ENCODE data around the gene MYCBPAP. TPM values are rescaled to one million over a fixed set of nuclear protein-coding genes. Genes with fewer than 3 reads are reported as not detected.
A peak's percentile ranks its signal among the peaks of the same experiment; 100 is the strongest.

MYCBPAP gene, protein sequence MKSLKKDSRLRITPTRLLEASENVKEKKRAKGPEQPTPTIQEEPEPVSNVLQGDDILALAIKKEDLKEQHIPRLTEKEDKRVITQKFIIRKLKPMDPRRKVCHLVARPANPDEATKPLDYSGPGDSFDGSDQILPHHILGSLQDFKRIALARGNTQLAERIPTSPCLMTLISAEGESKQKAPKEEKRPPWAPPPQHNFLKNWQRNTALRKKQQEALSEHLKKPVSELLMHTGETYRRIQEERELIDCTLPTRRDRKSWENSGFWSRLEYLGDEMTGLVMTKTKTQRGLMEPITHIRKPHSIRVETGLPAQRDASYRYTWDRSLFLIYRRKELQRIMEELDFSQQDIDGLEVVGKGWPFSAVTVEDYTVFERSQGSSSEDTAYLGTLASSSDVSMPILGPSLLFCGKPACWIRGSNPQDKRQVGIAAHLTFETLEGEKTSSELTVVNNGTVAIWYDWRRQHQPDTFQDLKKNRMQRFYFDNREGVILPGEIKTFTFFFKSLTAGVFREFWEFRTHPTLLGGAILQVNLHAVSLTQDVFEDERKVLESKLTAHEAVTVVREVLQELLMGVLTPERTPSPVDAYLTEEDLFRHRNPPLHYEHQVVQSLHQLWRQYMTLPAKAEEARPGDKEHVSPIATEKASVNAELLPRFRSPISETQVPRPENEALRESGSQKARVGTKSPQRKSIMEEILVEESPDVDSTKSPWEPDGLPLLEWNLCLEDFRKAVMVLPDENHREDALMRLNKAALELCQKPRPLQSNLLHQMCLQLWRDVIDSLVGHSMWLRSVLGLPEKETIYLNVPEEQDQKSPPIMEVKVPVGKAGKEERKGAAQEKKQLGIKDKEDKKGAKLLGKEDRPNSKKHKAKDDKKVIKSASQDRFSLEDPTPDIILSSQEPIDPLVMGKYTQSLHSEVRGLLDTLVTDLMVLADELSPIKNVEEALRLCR
- polyA plus RNA-seq (2011; rRNA removed) = 2.5 and 4.1 TPM in 2 replicates
- polyA plus RNA-seq (2012; cell fraction: cytosol; rRNA removed) = 0.59 and 0.89 TPM in 2 replicates
- polyA plus RNA-seq (2012; cell fraction: nucleus; rRNA removed) = 3.0 and 3.7 TPM in 2 replicates
- 0.93 to 2.1 TPM (median 1.2 TPM) in 3 replicates for polyA plus RNA-seq (2017; fragmentation: RNase III; extraction: RNeasy Plus Mini Kit Qiagen cat#74134 plus additional on column Dnase treatment)
- 3.2 and 3.9 TPM in 2 replicates for polyA minus RNA-seq (2011; rRNA and poly(A)+ RNA removed)

DNA sequence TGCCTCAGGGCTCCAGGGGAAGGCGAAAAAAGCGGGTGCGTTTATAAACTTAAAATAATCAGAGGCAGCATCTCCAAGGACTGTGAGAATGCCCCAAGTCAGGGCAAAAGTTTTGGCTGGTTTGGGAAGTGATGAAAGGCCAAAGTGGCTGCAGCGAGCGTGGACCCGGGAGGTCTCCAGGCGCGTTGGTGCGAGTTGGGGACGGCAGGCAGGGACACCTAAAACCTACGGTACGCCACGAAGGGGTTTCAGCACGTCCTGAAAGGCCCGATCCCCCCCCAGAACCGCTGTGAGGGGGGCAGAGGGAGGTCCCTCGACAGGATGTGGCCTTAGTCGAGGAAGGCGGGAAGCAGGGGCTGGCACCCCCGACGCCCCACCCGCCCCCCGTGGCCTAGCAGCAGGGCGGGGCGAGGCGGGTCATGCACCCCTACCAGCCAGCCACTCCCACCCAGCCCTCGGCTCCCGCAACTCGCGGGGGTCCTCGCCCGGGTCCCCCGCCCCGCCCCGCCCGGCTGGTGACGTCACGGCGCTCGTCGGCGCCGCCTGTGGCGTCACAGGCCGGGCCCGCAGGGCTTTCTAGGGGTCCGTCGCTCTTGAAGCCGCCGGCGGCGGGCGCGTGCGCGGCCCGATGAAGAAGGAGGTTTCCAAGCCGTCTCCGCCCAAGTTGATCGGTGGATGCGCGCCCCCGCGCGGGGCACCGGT lies at the start of gene MYCBPAP:
Gene MYCBPAP, plus strand, starts transcription at position 569 of the 702 bp plus-strand sequence. CDS start 236 bp downstream, outside the sequence.
- 47% methylated on average over 27 of the region's 66 CpGs for WGBS (ENCODE audit: missing lambda C conversion rate)
- peaks cover 16% of the 10 kb centered on the region; the same call in 2 of the 3 replicates for H3K4me1 ChIP-seq
- ATAC-seq = peak; percentile 76 to 85
- DNase-seq (ENCODE audit: low read depth in 1 of 2, low spot score in 1 of 2) = peak; percentile 81 to 83
- FAIRE-seq = no peak
- POLR2A ChIA-PET = no interaction called here
- peak within 1 kb of the TSS; percentile 77 to 89 for H3K27ac ChIP-seq
- no peaks in the 10 kb centered on the region for H3K9me3 ChIP-seq
- peak within 1 kb of the TSS; percentile 90 for H3K4me2 ChIP-seq
- CTCF ChIA-PET = interaction anchor here (0.8 to 10.1 kb wide), 6 partner anchors 8 to 142 kb away, joined by 3 to 119 read pairs (median 8); partner anchors contain the start of gene RSAD1
- peak within 1 kb of the TSS; percentile 54 for H3K4me3 ChIP-seq
- TF ChIP-seq BHLHE40 (IDR thresholded peaks at IDR 0.05; ENCODE audit: low read depth, low read length) = no peak
- peak in 1 of 2 experiments; percentile 55; a peak in 1 of 5 replicates for TF ChIP-seq JUN (IDR thresholded peaks at IDR 0.05)
- no peak for TF ChIP-seq RFX5 (IDR thresholded peaks at IDR 0.05)
- TF ChIP-seq, protein P1, sequence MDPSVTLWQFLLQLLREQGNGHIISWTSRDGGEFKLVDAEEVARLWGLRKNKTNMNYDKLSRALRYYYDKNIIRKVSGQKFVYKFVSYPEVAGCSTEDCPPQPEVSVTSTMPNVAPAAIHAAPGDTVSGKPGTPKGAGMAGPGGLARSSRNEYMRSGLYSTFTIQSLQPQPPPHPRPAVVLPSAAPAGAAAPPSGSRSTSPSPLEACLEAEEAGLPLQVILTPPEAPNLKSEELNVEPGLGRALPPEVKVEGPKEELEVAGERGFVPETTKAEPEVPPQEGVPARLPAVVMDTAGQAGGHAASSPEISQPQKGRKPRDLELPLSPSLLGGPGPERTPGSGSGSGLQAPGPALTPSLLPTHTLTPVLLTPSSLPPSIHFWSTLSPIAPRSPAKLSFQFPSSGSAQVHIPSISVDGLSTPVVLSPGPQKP (IDR thresholded peaks at IDR 0.05; ENCODE audit: low read depth, low read length) = no peak
- no peak for TF ChIP-seq ZNF302 (CRISPR knock-in tag; IDR thresholded peaks at IDR 0.05)
- TF ChIP-seq SMC3 (IDR thresholded peaks at IDR 0.05) = 0 out of 3 replicates have a peak, but pooled peaks have one; percentile 24
- no peak for TF ChIP-seq MAFK (IDR thresholded peaks at IDR 0.05; ENCODE audit: partially characterized antibody)
- no peak for TF ChIP-seq EHMT2 (IDR thresholded peaks at IDR 0.05; ENCODE audit: low read depth)
- TF ChIP-seq, protein P2, sequence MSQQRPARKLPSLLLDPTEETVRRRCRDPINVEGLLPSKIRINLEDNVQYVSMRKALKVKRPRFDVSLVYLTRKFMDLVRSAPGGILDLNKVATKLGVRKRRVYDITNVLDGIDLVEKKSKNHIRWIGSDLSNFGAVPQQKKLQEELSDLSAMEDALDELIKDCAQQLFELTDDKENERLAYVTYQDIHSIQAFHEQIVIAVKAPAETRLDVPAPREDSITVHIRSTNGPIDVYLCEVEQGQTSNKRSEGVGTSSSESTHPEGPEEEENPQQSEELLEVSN (IDR thresholded peaks at IDR 0.05; ENCODE audit: borderline replicate concordance, low read depth) = peak; percentile 92
- TF ChIP-seq, protein P3, sequence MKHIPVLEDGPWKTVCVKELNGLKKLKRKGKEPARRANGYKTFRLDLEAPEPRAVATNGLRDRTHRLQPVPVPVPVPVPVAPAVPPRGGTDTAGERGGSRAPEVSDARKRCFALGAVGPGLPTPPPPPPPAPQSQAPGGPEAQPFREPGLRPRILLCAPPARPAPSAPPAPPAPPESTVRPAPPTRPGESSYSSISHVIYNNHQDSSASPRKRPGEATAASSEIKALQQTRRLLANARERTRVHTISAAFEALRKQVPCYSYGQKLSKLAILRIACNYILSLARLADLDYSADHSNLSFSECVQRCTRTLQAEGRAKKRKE (CRISPR knock-in tag; IDR thresholded peaks at IDR 0.05; ENCODE audit: low read depth) = no peak
- TF ChIP-seq CBX8 (IDR thresholded peaks at IDR 0.05) = no peak
- TF ChIP-seq, protein P4, sequence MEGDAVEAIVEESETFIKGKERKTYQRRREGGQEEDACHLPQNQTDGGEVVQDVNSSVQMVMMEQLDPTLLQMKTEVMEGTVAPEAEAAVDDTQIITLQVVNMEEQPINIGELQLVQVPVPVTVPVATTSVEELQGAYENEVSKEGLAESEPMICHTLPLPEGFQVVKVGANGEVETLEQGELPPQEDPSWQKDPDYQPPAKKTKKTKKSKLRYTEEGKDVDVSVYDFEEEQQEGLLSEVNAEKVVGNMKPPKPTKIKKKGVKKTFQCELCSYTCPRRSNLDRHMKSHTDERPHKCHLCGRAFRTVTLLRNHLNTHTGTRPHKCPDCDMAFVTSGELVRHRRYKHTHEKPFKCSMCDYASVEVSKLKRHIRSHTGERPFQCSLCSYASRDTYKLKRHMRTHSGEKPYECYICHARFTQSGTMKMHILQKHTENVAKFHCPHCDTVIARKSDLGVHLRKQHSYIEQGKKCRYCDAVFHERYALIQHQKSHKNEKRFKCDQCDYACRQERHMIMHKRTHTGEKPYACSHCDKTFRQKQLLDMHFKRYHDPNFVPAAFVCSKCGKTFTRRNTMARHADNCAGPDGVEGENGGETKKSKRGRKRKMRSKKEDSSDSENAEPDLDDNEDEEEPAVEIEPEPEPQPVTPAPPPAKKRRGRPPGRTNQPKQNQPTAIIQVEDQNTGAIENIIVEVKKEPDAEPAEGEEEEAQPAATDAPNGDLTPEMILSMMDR (IDR thresholded peaks at IDR 0.05) = peak; percentile 39
- TF ChIP-seq, protein P5, sequence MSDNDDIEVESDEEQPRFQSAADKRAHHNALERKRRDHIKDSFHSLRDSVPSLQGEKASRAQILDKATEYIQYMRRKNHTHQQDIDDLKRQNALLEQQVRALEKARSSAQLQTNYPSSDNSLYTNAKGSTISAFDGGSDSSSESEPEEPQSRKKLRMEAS (IDR thresholded peaks at IDR 0.05) = peak; percentile 76
- TF ChIP-seq RCOR1 (IDR thresholded peaks at IDR 0.05; ENCODE audit: low read depth, low read length) = no peak
- 0 out of 2 replicates have a peak, but pooled peaks have one; percentile 36 for TF ChIP-seq HOXB5 (CRISPR knock-in tag; IDR thresholded peaks at IDR 0.05)
- TF ChIP-seq PHF8 (IDR thresholded peaks at IDR 0.05; ENCODE audit: borderline replicate concordance, low read depth) = no peak
- TF ChIP-seq RAD21 (conservative IDR thresholded peaks at IDR 0.05 in 1 of 2, IDR thresholded peaks at IDR 0.05 in 1 of 2) = no peak
- TF ChIP-seq, protein P6, sequence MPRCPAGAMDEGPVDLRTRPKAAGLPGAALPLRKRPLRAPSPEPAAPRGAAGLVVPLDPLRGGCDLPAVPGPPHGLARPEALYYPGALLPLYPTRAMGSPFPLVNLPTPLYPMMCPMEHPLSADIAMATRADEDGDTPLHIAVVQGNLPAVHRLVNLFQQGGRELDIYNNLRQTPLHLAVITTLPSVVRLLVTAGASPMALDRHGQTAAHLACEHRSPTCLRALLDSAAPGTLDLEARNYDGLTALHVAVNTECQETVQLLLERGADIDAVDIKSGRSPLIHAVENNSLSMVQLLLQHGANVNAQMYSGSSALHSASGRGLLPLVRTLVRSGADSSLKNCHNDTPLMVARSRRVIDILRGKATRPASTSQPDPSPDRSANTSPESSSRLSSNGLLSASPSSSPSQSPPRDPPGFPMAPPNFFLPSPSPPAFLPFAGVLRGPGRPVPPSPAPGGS (IDR thresholded peaks at IDR 0.05) = 0 out of 3 replicates have a peak, but pooled peaks have one; percentile 60
- TF ChIP-seq ZSCAN20 (CRISPR knock-in tag; IDR thresholded peaks at IDR 0.05) = no peak
- TF ChIP-seq HOXB13 (CRISPR knock-in tag; IDR thresholded peaks at IDR 0.05; ENCODE audit: low read depth) = no peak
- no peak for TF ChIP-seq RARB (CRISPR knock-in tag; IDR thresholded peaks at IDR 0.05)
- TF ChIP-seq MYC (IDR thresholded peaks at IDR 0.05; ENCODE audit: borderline replicate concordance, low read length) = peak; percentile 29; the same call in 1 of the 2 replicates
- TF ChIP-seq, protein P7, sequence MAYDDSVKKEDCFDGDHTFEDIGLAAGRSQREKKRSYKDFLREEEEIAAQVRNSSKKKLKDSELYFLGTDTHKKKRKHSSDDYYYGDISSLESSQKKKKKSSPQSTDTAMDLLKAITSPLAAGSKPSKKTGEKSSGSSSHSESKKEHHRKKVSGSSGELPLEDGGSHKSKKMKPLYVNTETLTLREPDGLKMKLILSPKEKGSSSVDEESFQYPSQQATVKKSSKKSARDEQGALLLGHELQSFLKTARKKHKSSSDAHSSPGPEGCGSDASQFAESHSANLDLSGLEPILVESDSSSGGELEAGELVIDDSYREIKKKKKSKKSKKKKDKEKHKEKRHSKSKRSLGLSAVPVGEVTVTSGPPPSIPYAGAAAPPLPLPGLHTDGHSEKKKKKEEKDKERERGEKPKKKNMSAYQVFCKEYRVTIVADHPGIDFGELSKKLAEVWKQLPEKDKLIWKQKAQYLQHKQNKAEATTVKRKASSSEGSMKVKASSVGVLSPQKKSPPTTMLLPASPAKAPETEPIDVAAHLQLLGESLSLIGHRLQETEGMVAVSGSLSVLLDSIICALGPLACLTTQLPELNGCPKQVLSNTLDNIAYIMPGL (CRISPR knock-in tag; IDR thresholded peaks at IDR 0.05; ENCODE audit: borderline replicate concordance) = 0 out of 2 replicates have a peak, but pooled peaks have one; percentile 31
- TF ChIP-seq KDM5A (IDR thresholded peaks at IDR 0.05) = no peak
- TF ChIP-seq NR3C1 (IDR thresholded peaks at IDR 0.05) = no peak

Data from A549 (cell line).